GF-D8 (cell line): ENCODE measurements around the gene RGS6.

ENCODE experiments used
- DNase-seq: peaks from one replicate; lab custom pipeline; 2025; lab: John Stamatoyannopoulos, UW

Gene RGS6

DNA sequence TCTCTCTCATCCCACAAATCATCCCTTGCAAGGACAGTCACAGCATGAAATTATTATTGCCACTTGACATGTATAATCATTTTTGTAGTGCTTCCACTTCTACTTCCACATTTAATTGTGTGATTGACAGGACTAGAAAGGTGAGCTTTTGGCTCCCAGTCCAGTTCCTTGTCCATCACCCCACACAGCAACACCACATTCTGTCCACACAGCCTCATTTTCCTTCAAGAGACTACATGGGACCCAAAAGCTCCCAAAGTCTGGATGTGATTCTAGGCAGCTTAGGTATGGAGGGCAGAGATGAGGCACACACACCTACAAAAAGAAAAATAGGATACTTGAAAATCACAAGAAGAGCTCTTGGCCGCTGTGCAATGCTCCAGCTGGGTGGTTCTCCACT, 595.4 kb downstream of the RGS6 start:
- no peak for DNase-seq

DNA sequence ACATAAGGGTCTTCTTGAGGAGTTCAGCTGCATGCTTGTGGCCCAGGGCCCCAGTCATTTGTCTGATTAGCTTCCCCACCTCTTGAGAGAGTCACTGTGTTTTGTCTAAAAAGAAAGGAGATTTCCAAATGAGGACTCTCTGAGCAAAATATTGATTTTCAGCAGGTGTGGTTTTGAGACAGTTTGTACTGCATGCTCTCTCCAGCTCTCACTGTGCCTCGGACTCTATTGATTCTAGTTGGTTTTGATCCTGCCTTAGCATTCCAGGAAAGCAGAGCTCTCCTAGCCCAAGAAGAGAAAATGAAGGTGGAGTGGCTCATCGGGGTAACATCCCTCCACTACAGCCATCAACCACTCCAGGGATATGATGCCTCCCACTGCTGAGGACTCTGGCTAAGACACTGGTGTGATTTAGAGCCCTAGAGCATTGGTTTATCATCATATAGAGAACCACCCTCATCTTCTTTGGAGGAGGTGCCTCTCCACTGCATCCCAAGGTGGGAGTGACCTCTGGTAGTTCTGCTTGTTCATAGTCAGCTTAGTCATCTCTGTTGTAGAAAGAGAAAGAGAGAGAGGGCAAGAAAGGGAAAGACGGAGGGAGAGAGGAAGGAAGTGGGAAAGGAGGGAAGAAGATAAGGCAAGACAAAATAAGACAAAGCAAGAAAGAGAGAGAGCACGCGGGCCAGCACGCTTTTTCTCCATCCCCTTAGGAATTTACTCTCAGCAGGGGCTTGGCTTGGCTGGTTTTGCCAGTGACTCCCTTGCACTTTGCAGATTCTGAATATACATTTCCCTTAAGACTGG, 596.0 kb downstream of the RGS6 start:
- no peak for DNase-seq

DNA sequence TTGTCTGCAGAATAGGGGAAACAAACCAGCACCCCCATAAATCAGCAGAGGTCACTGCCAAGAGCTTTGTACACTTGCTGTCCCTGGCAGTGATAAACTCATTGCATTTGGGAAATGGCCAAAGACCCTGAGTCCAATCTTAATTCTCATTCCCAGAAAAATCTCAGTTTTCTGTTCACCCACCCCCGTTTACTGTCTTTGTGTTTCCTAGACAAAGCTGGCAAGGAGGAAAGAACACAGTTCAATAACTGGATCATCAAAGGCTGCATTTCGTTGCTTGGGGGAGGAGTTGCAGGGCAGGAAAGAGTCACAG, 596.6 kb downstream of the RGS6 start:
- DNase-seq, result no peak

DNA sequence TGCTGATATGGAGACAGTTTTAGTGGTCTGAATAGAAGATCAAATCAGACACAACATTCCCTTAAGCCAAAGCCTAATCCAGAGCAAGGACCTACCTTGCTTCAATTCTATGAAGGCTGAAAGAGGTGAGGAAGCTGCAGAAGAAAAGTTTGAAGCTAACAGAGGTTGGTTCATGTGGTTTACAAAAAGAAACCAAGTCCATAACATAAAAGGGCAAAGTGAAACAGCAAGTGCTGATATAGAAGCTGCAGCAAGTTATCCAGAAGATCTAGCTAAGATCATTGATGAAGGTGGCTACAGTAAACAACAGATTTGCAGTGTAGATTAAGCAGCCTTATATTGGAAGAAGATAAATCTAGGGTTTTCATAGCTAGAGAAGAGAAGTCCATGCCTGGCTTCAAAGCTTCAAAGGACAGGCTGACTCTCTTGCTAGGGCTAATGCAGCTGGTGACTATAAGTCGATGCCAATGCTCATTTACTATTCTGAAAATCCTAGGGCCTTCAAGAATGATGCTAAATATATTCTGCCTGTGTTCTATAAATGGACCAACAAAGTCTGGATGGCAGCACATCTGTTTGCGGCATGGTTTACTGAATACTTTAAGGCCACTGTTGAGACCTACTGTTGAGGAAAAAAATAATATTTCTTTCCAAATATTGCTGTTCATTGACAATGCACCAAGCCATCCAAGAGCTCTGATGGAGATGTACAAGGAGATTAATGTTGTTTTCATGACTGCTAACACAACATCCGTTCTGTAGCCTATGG, 600.6 kb downstream of the RGS6 start:
- no peak for DNase-seq

DNA sequence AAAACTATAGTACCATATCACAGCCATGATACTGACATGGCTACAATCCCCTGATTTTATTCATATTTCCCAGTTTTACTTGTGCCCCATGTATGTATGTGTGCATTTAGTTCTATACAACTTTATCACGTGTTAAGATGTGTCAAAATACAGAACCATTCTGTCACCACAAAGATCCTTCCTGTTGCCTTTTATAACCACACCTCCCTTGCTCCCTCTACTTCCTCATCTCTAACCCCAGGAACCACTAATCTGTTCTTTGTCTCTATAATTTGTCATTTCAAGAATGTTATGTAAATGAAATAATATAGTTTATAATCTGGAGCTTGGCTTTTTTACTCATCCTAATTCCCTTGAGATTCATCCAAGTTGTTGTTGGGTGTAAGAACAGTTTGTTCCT, 603.3 kb downstream of the RGS6 start:
- peak; percentile 36 for DNase-seq

DNA sequence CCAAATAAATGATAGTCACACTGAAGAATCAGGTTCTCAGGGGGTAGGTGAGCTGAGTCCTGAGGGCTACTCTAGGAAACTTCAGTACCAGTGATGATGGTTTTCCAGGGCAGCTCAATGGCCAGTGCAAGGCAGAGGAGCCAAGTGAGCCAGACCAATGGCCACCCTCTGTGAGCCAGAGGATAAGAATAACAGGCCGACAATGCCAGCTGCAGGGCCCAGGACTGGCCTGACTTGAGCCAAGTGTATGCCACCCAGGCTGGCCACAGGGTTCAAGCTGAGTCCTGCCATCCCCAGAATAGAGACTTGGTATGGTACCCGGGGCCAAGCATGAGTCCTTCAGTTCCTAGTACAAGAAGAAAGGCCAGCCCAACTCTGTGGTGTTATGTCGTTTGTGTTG, 606.2 kb downstream of the RGS6 start:
- no peak for DNase-seq

DNA sequence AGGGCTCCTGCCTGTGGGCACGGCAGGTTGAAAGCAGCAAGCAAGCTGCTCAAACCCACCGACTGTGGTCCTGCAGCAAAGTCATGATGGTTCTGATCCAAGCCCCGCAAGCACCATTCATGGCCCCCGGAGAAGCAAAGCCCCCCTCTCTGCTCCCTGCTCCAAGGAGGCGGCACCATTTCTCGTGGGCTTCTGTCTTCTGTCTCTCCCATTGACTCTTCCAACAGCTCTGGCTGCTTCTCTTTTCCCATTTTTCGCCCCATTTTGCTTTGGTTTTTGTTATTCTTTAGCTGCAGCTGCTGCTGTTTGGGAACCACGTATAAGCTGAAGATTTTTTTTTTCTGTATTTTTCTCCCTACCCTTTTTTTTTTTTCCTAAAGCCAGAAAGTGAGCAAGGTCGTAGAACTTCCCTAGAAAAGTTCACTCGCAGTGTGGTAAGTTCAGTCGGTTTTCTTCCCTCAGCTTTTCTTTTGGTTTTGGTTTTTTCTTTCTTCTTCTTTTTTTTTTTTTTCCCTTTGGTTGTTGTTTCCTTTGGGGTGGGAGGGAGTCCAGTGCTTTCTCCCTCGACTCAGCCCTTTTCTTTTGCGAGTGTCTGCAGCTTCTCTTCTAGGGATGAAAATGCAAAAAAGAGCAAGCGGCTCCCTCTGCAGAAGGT, 607.6 kb downstream of the RGS6 start:
- no peak for DNase-seq

DNA sequence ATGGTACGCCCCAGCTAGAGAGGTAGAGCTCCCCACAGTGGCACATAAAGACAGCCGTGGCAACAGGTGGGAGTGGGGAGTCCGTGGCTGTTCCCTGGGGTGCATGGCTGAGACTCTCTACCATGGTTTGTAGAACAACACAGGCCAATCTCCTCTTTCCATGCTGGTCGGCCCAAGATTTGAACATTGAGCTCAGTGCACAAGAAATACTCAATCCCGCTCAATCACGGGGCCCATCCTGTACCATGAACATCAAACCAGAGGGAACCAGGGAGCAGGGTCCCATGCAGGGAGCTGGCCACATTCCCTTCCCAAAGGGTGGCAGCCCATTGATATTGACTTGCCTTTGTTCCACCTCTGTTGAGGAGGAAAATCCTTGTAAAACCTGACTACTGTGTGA, 608.6 kb downstream of the RGS6 start:
- no peak for DNase-seq

DNA sequence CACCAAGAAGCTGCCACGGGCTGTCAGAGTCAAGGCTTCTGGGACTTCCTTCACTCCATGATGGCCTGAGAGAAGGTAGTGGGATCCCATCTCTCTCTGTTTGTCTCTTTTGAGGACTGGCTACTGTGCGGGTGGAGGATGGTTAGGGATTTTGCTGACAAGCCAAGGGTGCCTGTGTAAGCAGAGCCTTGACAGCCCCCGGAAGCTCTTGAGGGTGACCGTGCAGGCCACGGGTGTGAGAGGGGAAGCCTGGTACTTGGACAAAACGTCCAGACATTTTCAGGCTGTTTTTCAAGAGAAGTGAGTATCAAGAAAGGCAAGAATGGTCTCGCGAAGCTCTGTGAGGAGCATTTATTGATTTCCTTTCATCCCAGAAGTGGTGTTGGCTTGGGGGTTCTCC, 609.3 kb downstream of the RGS6 start:
- no peak for DNase-seq

DNA sequence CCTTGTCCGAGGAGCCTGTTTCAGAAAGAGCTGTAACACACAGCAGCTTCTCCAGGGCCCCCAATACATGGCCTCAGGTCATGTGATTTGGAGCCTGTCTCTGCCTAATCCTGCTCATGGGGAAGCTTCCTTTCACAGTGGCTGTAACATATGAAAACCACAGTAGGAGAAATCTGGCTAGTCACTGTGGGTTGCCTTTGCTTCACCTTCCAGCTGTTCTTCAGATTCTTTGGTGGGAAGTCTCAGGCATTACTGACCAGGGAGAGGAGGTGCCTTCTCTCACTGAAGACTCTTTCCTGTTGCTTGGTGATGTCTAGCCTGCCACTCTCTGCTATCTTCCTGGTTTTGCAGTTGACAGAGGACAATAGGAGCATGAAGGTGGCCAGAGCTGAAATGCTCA, 611.1 kb downstream of the RGS6 start:
- no peak for DNase-seq

DNA sequence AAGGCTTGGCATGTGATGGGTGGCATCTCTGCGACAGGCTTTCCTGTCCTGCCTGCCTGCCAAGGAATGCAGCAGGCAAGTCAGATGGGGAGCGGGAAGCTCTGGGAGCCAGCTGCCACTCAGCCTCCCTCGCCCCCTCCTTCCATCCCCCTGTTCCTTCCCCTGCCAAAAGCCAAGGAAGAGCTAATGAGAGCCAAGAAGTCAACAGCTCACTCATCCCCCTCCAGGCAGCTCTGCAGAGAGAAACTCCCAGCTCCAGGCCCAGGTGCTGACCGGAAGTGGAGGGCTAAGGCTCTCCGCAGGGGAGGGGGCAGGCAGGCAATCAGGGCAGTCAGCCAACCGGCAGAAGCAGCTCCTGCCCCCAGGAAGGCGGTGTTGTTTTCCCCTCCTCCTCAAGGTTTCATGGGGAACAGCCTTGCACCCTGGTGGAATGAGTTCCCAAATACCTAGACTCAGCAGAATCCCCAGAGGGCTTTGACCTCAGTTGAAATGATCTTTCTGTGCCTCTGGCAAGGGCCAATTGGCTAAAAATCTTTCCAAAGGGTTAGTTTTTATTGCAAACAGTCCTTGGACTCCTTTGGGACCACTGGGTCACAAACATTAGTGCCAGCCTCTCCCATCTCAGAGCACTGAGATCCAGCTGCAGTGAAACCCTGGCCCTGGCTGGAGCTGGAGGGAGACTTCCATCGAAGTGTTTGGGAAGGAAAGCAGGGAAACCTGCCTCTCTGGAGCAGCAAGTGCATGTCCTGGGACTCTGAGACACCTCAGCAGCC, 612.6 kb downstream of the RGS6 start:
- no peak for DNase-seq

DNA sequence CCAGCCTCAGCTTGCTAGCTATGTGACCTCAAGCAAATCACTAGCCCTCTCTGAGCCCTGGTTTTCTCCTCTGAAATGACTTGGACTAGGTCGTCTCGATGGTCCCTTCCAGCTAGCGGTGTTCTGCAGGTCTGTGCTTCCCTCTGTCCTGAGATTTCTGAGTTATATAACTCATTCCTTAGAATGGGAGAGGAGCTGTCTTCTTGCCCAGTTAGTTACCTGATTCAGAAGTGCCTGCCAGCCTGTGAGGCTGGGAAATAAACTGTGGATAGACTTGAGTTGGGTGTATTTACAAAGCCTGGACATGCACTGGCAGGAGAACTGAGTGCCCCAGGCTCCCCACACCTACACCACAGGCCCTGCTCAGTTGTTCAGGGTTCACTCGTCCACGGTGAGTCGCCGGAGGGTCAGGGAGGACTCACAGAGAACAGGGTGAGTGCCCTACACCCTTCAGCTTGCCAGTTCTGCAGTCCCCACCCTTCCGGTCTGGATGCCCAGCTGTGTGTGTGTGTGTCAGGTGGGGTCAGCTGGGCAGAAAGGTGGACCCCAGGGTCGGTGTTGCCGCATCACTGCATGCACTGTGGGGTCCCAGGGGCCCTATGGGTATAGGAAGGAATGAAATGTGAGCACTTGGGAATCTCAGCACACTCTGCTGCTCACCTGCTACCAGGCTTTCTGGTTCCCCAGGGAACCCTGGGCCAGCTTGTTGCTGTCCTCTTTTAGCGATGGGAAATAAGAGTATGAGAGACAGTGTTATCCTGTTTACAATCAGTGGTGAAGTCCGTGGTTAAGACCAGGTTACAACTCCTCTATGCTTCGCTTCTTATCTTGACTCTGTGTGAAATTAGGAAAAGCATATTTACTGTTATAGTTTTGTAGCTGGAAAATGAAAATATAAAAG, 613.4 kb downstream of the RGS6 start:
- DNase-seq, result no peak

DNA sequence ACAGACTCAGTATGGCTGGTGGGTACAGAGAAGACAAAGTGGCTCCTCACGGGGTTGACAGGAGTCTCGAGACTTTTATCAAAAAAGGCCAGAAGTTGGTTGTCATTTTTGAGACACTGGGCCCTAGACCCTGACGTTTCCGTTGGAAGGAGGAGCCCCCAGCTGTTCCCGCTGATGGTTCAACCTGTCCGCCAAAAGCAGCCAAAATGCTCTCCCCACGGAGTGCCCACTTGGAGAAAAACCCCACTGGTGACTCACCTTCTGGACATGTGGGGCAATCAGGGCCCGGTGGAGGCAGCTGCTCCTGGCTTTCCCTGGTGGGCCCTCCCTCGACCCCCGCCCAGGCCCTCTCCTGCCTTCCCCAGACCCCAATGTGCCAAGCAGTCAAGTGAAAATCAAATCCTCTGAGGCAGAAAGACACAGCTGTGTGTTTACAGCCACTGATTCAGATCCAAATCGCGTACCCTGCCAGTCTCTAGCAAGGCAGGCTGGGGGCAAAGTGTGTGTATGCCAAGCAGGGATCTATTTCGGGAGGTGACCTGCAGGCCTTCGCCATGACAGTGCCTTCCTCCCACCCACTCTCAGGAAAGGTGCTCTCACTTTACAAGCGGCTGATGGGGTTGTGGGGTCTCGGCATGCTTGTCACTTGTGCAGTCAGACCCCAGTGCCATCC, 614.3 kb downstream of the RGS6 start:
- DNase-seq, result no peak

DNA sequence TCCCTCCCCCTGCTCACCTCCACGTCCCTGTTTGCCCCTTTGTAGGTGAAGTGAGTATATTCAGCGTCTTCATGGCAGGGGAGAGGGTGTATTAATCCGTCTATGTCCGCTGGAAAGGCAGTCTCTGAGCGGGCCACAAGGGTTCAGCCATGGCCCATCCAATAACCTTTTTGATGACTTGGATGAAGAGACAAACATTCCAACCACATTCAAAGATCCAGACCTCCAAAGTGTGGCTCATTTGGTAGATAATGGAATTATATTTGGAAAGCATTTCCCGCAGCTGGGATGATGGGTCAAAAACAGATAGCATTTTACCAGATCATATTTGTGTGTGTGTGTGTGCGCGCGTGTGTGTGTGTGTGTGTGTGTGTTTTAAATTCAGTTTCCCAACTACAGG, 615.8 kb downstream of the RGS6 start:
- DNase-seq, result no peak

DNA sequence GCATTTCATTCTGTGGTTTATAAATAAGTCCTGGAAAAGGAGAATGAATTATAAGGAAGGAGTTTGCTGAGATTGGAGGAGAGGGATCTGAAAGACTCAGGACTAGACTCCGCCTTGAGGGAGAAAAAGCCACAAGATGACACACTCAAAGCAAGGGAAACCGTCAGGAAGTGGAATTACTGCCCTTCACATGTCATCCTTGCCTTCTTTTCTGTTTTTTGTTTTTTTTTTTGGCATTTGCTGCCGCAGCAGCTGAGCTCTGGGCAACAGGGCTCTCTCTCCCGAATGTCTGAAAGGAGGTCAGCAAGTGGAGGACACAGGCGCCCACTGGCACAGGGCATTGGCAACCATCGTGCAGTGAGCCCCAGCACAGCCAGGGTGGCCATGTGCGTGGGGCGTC, 616.8 kb downstream of the RGS6 start:
- DNase-seq, result no peak

DNA sequence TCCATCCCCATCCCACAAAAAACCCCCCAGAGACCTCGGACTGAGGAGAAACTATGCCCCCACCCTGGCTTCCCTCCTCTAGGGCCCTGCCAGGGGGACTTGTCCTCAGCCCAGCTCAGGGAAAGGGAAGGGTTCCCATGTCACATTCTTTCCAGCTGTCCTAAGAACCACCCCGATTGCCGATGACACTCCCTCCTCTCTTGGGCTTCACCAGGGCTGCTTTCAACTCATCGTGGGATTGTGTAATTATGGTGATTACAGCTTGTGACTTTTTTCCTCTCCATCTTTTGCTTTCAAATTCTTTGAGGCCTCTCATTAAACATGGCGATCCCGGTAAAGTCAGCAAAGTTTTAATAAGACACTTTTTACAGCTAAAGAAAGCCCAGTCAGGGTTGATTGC, 617.6 kb downstream of the RGS6 start:
- no peak for DNase-seq

DNA sequence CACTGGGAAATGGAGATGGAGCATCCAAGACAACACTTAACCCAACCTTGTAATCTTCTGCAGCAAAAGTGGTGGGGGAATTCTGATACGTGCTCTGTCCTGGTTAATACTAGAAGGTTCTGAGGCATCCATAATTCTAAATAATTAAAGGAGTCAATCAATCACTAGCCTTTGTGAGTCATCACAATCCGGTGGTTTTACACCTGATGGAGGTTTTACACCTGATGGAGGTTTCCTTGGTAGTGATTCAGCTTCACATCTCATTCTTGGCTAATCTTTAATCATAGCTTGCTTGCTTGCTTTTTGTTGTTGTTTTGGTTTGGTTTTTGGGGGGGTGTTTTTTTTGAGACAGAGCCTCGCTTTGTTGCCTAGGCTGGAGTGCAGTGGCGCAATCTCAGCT, 618.3 kb downstream of the RGS6 start:
- DNase-seq, result no peak

DNA sequence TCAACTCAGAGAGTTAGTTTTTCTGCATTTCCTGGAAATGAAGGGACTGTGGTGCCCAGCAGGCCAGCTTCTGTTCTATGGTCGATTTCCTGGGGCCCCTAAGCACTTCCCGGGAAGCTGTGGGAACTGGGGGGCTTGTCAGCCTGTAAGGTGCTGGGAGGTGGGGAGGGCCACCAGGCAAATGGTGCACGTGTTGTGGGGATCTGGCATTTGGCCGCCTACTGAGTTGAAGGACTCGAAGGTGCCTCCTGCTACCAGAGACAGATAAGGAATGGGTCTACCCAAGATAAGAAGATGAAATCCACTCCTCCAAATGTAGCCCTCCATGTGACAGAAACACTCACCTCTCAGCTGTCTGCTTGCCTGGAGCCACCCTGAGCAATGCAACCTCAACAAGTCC, 620.0 kb downstream of the RGS6 start:
- DNase-seq, result no peak

DNA sequence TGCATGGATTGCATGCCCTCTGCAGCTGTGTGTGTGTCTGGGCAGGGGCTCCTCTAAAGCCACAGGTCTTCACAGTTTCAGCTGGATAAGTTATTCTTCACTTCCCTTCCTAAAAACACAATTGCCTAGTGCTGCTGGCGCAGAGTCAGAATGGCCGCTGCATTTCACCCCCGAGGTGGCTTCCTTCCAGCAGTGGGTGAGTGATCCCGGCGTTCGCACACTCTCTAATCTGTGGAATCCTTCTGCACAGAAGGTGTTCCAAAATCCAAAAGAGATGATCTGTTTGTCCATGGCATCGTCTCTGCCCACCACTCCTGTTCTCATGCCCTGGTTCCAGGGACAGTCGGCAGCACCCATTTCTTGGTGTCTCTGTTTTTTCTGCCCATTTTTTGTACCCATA, 620.9 kb downstream of the RGS6 start:
- DNase-seq, result no peak

DNA sequence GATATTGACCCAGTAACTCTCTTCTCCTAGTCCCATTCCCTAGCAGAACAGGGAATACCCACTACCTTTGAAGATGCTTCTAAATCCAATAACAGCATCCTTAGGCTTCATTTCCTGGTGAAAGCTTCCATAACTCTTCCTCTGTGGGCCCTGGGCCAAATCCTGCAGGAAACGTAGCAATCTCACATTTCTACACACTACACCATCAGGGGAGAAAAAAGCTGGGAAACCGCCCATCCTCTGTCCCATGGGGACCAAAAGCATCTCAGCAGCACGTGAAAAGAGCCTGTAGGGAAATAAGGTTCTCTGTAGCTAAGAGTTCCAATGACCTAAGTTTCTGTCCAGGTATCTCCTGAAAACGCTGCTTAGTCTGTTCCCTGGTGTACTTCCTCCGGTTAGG, 621.4 kb downstream of the RGS6 start:
- no peak for DNase-seq

DNA sequence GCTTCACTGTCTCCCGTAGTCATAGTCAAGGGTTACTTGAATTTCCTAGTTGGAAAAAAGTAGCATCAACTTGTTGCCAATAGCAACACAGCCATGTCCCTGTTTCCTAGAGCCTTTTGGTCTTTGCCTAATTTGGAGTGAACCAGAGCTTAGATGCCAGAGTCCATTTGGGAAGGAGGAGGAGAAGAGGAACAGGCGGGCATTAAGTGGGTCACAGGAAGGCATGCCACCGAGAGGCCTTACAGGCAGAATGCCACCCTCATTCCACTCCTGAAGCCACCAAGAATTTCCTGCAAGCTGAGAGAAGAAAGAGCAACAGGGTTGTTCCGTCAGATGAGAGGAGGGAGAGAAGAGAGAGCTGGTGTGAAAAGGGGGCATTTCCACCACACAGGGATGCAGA, 622.2 kb downstream of the RGS6 start:
- DNase-seq, result no peak
